Esophagus squamous epithelium (tissue), 5 donors: ENCODE measurements around the gene TMEM178B. TPM values are rescaled to one million over a fixed set of nuclear protein-coding genes. Genes with fewer than 3 reads are reported as not detected.
A peak's percentile ranks its signal among the peaks of the same experiment; 100 is the strongest.

Experiments
- DNase-seq: peaks from one replicate; lab custom pipeline; 2025; lab: John Stamatoyannopoulos, UW
- H3K27ac ChIP-seq, 4 donors: fragments of 200-600 bp; sonication (generic); one replicate each; pipeline ENCODE4 v1.5.1; 2016 to 2019; ENCODE audit warnings: mild to moderate bottlenecking in 1 of 4
- H3K27me3 ChIP-seq, 4 donors: fragments of 200-600 bp; sonication (generic); 1 replicate in 3 of 4; 2 replicates in 1 of 4; pipeline versions ENCODE4 v1.5.1 to v1.6.0; 2017 to 2021; ENCODE audit warnings: antibody characterized with exemption in 1 of 4
- H3K36me3 ChIP-seq, 3 donors: fragments of 200-600 bp; sonication (generic); one replicate each; pipeline ENCODE4 v1.5.1; 2016 to 2019
- H3K4me1 ChIP-seq, 3 donors: fragments of 200-600 bp; sonication (generic); one replicate each; pipeline ENCODE4 v1.5.1; 2017 to 2019
- H3K4me3 ChIP-seq, 4 donors: fragments of 200-600 bp; sonication (generic); 1 replicate in 3 of 4; 2 replicates in 1 of 4; pipeline ENCODE4 v1.5.1; 2016 to 2019; ENCODE audit warnings: mild to moderate bottlenecking in 2 of 4, moderate library complexity in 1 of 4
- H3K9me3 ChIP-seq, 3 donors: fragments of 200-600 bp; sonication (generic); one replicate each; pipeline ENCODE4 v1.5.1; 2016 to 2019
- CTCF ChIP-seq, 6 experiments: fragments of 450-650 bp in 4 of 6; fragments of 200-600 bp in 2 of 6; sonication (generic) in 2 of 6; IDR thresholded peaks; one replicate each; pipeline ENCODE4 v1.5.1; 2016 to 2019; ENCODE audit warnings: antibody characterized with exemption in 6 of 6, mild to moderate bottlenecking in 4 of 6, moderate library complexity in 4 of 6
- POLR2A ChIP-seq, 4 donors: fragments of 450-650 bp; IDR thresholded peaks; one replicate each; pipeline ENCODE4 v1.6.1; 2017; ENCODE audit warnings: antibody characterized with exemption in 4 of 4, mild to moderate bottlenecking in 4 of 4, moderate library complexity in 3 of 4
- WGBS, 2 donors: methylation state at CpG; one replicate each; pipeline ENCODE4 v1.1.5; 2018; 5-methylcytosine and 5-hydroxymethylcytosine counted together
- intact Hi-C: fragments of 100-400 bp; cut with DNase I; formaldehyde crosslinking; loops from one replicate; pipeline ENCODE4 v1.15.0; 2022
- total RNA-seq, 4 donors: library from RNA; depleted of rRNA; stranded (reverse); fragments of >200 nt; gene quantifications; one replicate each; pipeline ENCODE4 v1.1.0, GENCODE V29; 2016
- donor health status: DM: yes; HTN: yes; CAD: no.

The TMEM178B gene
- total RNA-seq, 4 donors from 2014 or later = 0.95 to 1.7 (median 1.2) TPM

- peak overlapping the region in 1 of 4 donors; percentile 1 for H3K27ac ChIP-seq
- H3K36me3 ChIP-seq = no peaks in the 10 kb centered on the region
- intact Hi-C loops = no loop called here
- no peak for DNase-seq
- peaks cover 4 to 42% (median 12%) of the 10 kb centered on the region in 3 donors for H3K4me1 ChIP-seq
- no peaks in the 10 kb centered on the region for H3K27me3 ChIP-seq
- H3K9me3 ChIP-seq = no peaks in the 10 kb centered on the region
- no peak overlapping the region for H3K4me3 ChIP-seq
- 50 to 64% methylated on average over 4 of the region's 4 CpGs for WGBS, 2 donors
- TF ChIP-seq CTCF (IDR thresholded peaks at IDR 0.05) (no peak), POLR2A (IDR thresholded peaks at IDR 0.05) (no peak)
Measured at GRCh38 chr7:141462958-141463357, 389.1 kb downstream of the TMEM178B start.

- no peak overlapping the region for H3K27ac ChIP-seq
- H3K36me3 ChIP-seq = no peaks in the 10 kb centered on the region
- WGBS, 2 donors = 33 to 54% methylated on average over 8 of the region's 8 CpGs
- intact Hi-C loops = no loop called here
- H3K4me3 ChIP-seq = no peak overlapping the region
- TF ChIP-seq POLR2A (IDR thresholded peaks at IDR 0.05) (no peak), CTCF (IDR thresholded peaks at IDR 0.05) (no peak)
- DNase-seq = no peak
- H3K9me3 ChIP-seq = no peaks in the 10 kb centered on the region
- no peaks in the 10 kb centered on the region for H3K27me3 ChIP-seq
- peaks cover 4 to 42% (median 12%) of the 10 kb centered on the region in 3 donors for H3K4me1 ChIP-seq
Measured at GRCh38 chr7:141463986-141464385, 390.1 kb downstream of the TMEM178B start.

- 86 to 90% methylated on average over 2 of the region's 2 CpGs for WGBS, 2 donors
- intact Hi-C loops = no loop called here
- H3K9me3 ChIP-seq = no peaks in the 10 kb centered on the region
- H3K36me3 ChIP-seq = no peaks in the 10 kb centered on the region
- H3K4me1 ChIP-seq = peaks cover 4 to 42% (median 12%) of the 10 kb centered on the region in 3 donors
- no peak overlapping the region for H3K4me3 ChIP-seq
- H3K27ac ChIP-seq = no peak overlapping the region
- H3K27me3 ChIP-seq = no peaks in the 10 kb centered on the region
- no peak for DNase-seq
- TF ChIP-seq CTCF (IDR thresholded peaks at IDR 0.05) (no peak), POLR2A (IDR thresholded peaks at IDR 0.05) (no peak)
Measured at GRCh38 chr7:141464551-141464950, 390.7 kb downstream of the TMEM178B start.

- Histone ChIP-seq H3K4me1 (peaks cover 4 to 29% (median 10%) of the 10 kb centered on the region in 3 donors), H3K4me3 (no peak overlapping the region), H3K27ac (no peak overlapping the region), H3K9me3 (no peaks in the 10 kb centered on the region), H3K27me3 (no peaks in the 10 kb centered on the region), H3K36me3 (no peaks in the 10 kb centered on the region)
- no peak for DNase-seq
- no peak for TF ChIP-seq POLR2A (IDR thresholded peaks at IDR 0.05)
- no peak for TF ChIP-seq CTCF (IDR thresholded peaks at IDR 0.05)
- WGBS, 2 donors = 61 to 64% methylated on average over 4 of the region's 4 CpGs
- intact Hi-C loops = no loop called here
Measured at GRCh38 chr7:141466151-141466904, 392.5 kb downstream of the TMEM178B start.

- H3K27ac ChIP-seq = no peak overlapping the region
- intact Hi-C loops = no loop called here
- no peak overlapping the region for H3K4me3 ChIP-seq
- peaks cover 0 to 9% (median 0%) of the 10 kb centered on the region in 3 donors for H3K4me1 ChIP-seq
- no peaks in the 10 kb centered on the region for H3K9me3 ChIP-seq
- TF ChIP-seq POLR2A (IDR thresholded peaks at IDR 0.05) (no peak), CTCF (IDR thresholded peaks at IDR 0.05) (no peak)
- no peaks in the 10 kb centered on the region for H3K36me3 ChIP-seq
- no peak for DNase-seq
- no peaks in the 10 kb centered on the region for H3K27me3 ChIP-seq
- WGBS, 2 donors = 90 to 93% methylated on average over 4 of the region's 5 CpGs
Measured at GRCh38 chr7:141468341-141468740, 394.5 kb downstream of the TMEM178B start.
